ENCODE measurements around the gene FOSL2.

The FOSL2 gene

GRCh38 chr2:28454016-28454930 lies 61.6 kb downstream of the FOSL2 start:
- no peaks in the 10 kb centered on the region for H3K36me3 ChIP-seq
- no peaks in the 10 kb centered on the region for H3K27me3 ChIP-seq
- TF ChIP-seq Cebpa-rat (IDR thresholded peaks at IDR 0.05) = no peak
- H3K9me3 ChIP-seq = no peaks in the 10 kb centered on the region
- H3K27ac ChIP-seq = no peak overlapping the region
- no peak overlapping the region for H3K4me3 ChIP-seq
- peaks cover 7% of the 10 kb centered on the region; the same call in 1 of the 2 replicates for H3K4me1 ChIP-seq
- H4K20me1 ChIP-seq = no peaks in the 10 kb centered on the region
- H3K4me2 ChIP-seq = no peak overlapping the region
- H3K9ac ChIP-seq = no peak overlapping the region

DNA sequence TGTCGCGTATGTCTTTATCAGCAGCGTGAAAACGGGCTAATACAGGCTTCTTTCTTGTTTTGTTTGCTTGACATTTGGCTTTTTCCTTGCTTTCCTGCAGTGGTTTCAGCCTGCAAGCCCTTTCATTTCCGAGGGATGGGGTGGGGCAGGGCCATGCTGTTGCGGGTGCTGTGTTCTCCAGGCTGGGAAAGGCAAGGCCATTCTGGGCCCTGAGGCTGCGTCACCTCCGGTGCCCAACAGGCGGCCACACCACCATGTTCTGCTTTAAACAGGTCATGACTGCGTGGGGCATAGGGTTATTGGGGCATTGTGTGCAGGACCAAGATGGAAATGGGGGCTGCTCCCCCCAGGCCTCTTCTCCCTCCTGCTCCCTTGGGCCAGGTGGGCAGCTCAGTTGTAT lies 64.6 kb downstream of the FOSL2 start:
- Histone ChIP-seq H3K27me3 (no peaks in the 10 kb centered on the region), H3K4me2 (no peak overlapping the region), H3K9ac (no peak overlapping the region), H3K4me3 (no peak overlapping the region), H3K4me1 (peaks cover 3% of the 10 kb centered on the region; the same call in 1 of the 2 replicates), H4K20me1 (no peaks in the 10 kb centered on the region), H3K27ac (no peak overlapping the region), H3K9me3 (no peaks in the 10 kb centered on the region), H3K36me3 (no peaks in the 10 kb centered on the region)
- no peak for TF ChIP-seq Cebpa-rat (IDR thresholded peaks at IDR 0.05)

- no peaks in the 10 kb centered on the region for H3K4me1 ChIP-seq
Observed at GRCh38 chr2:28461056-28461455, 68.4 kb downstream of the FOSL2 start.

DNA sequence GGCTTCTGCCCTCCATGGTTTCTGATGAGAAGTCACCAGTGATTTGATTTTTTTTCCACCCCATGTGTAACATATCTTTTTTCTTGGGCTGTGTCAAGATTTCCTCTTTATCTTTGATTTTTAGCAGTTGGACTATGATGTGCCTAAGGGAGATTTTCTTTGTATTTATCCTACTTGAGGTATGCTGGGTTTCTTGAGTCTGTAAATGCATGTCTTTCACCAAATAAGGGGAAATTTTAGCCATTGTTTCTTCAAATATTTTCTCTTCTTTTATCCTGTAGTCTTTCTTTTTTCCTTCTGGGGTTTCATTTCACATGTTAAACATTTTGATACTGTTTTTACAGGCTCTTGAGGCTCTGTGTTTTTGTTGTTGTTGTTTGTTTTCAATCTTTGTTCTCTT lies 69.5 kb downstream of the FOSL2 start:
- Histone ChIP-seq H3K4me2 (no peak overlapping the region), H3K4me3 (no peak overlapping the region), H3K4me1 (no peaks in the 10 kb centered on the region), H3K9ac (no peak overlapping the region), H3K36me3 (no peaks in the 10 kb centered on the region), H3K27me3 (no peaks in the 10 kb centered on the region), H4K20me1 (no peaks in the 10 kb centered on the region), H3K27ac (no peak overlapping the region), H3K9me3 (peaks cover 8% of the 10 kb centered on the region; the same call in 1 of the 2 replicates)
- no peak for TF ChIP-seq Cebpa-rat (IDR thresholded peaks at IDR 0.05)

More at GRCh38 chr2:28461056-28461455, 68.4 kb downstream of the FOSL2 start:
- Histone ChIP-seq H3K27me3 (no peaks in the 10 kb centered on the region), H3K9me3 (peaks cover 8% of the 10 kb centered on the region; the same call in 1 of the 2 replicates), H4K20me1 (no peaks in the 10 kb centered on the region), H3K4me2 (no peak overlapping the region), H3K27ac (no peak overlapping the region), H3K36me3 (no peaks in the 10 kb centered on the region), H3K9ac (no peak overlapping the region), H3K4me3 (no peak overlapping the region)
- TF ChIP-seq Cebpa-rat (IDR thresholded peaks at IDR 0.05) = no peak

DNA sequence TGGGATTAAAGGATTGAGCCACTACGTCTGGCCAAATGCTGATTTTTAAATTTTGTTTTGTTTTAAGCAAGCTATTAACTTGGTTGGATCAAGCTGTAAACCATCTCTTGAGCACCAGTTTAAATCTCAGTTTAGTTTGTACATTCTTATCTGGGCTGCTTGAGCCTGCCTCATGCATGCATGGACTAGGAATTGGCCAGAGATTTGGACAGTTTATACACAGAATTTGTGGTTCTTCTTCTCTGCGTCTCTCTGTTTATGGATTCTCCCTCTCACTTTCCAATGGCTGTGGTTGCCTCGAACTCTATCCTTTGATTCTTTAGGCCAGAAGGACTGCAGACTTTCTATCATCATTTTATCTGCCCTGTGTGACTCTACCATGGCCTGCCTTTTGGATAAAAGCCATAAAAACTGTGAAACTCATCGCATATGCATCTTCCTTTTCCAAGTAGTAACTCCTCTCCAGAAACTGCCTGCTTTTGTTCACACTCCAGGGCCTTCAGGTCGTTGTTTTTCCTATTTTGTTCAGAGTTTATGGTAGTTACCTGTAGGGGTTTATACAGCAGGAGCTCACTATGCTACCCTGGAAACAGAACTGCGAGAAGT lies 70.7 kb downstream of the FOSL2 start:
- Histone ChIP-seq H3K27me3 (no peaks in the 10 kb centered on the region), H3K36me3 (no peaks in the 10 kb centered on the region), H3K27ac (no peak overlapping the region), H3K9me3 (peaks cover 8% of the 10 kb centered on the region; the same call in 1 of the 2 replicates), H3K4me3 (no peak overlapping the region), H3K9ac (no peak overlapping the region), H4K20me1 (no peaks in the 10 kb centered on the region), H3K4me1 (no peaks in the 10 kb centered on the region), H3K4me2 (no peak overlapping the region)
- no peak for TF ChIP-seq Cebpa-rat (IDR thresholded peaks at IDR 0.05)

GRCh38 chr2:28463893-28464292 lies 71.2 kb downstream of the FOSL2 start:
- H3K4me1 ChIP-seq = no peaks in the 10 kb centered on the region
- no peak for TF ChIP-seq Cebpa-rat (IDR thresholded peaks at IDR 0.05)
- H3K9me3 ChIP-seq = peaks cover 8% of the 10 kb centered on the region; the same call in 1 of the 2 replicates
- no peak overlapping the region for H3K4me3 ChIP-seq
- H3K9ac ChIP-seq = no peak overlapping the region
- no peaks in the 10 kb centered on the region for H3K36me3 ChIP-seq
- no peaks in the 10 kb centered on the region for H3K27me3 ChIP-seq
- no peaks in the 10 kb centered on the region for H4K20me1 ChIP-seq
- no peak overlapping the region for H3K4me2 ChIP-seq
- no peak overlapping the region for H3K27ac ChIP-seq

DNA sequence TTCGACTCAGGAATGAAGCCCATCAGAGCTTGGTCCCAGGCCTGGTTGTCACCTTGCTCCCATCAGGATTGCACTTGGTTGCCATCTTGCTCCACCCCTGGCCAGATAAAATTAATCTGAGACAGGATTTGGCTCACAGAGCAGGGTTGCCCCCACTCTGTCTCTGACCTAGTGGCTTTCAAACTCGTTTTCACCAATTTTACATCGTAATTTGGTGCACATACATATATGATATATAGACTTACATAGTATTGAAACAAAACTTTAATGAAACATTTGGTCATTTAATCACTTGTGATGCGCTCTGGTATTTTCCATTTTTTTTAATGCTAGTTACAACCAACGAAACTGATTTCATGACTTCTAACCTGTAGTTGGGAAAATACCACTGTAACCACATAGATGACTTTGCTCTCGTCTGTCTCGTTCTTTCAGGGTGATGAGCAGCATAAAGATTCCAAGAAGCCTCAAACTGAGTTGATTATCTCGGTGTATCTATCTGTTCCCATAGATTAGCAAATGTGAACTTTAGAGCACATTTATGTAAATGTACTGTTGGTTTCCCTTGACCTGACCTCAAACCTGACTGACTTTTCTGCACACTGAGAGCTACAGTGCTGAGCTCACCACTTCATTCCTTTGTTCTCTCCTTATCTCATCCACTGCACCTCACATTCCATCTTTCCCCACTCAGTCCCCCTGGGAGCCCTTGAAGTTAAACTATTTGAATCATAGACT lies 72.7 kb downstream of the FOSL2 start:
- peaks cover 12% of the 10 kb centered on the region for H3K4me1 ChIP-seq
- no peak overlapping the region for H3K9ac ChIP-seq
- H3K36me3 ChIP-seq = no peaks in the 10 kb centered on the region
- H3K4me2 ChIP-seq = no peak overlapping the region
- H4K20me1 ChIP-seq = no peaks in the 10 kb centered on the region
- H3K27me3 ChIP-seq = no peaks in the 10 kb centered on the region
- H3K4me3 ChIP-seq = no peak overlapping the region
- TF ChIP-seq Cebpa-rat (IDR thresholded peaks at IDR 0.05) = no peak
- H3K9me3 ChIP-seq = peaks cover 8% of the 10 kb centered on the region; the same call in 1 of the 2 replicates
- H3K27ac ChIP-seq = no peak overlapping the region
